Right renal cortex interstitium (tissue), 3 donors: ENCODE results near the gene NTM. TPM values are rescaled to one million over a fixed set of nuclear protein-coding genes. Genes with fewer than 3 reads are reported as not detected.
"Not testable (repeated sequence)": the region's sequence is repeated elsewhere in the genome, so short reads cannot be mapped to it uniquely, and the experiment has no call there.

Experiments used
- DNase-seq, 3 donors: peaks; one replicate each; pipeline ENCODE4 v3.0.0-alpha.2; 2013; ENCODE audit warnings: low read depth in 3 of 3, low spot score in 2 of 3
- polyA plus RNA-seq, 3 donors: library from polyadenylated mRNA; unstranded; fragments of 120-200 nt; gene quantifications; one replicate each; pipeline ENCODE4 v1.2.1, GENCODE V29; 2013; ENCODE audit not compliant: insufficient read length in 3 of 3

Gene NTM
- polyA plus RNA-seq, 3 donors, result 30.5 to 43.6 (median 35.7) TPM

DNA sequence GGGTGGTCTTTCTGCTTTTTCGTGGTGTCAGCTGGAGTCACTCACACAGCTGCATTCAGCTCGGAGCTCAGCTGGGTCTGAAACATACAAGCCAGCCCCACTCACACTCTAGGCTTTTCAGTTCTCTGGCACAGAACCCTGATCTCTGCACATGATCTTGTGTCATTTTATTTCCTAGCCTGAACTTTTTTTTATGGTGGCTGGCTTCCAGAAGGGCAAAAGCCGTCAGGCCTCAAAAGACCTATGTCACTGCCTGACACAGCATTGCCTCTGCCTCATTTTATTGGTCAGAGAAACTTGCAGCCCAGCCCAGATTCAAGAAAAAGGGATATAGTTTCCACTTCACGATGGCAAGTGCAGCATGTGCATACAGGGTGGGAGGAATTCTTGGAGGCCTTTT lies 117.8 kb downstream of the NTM start:
- no peak for DNase-seq

DNA sequence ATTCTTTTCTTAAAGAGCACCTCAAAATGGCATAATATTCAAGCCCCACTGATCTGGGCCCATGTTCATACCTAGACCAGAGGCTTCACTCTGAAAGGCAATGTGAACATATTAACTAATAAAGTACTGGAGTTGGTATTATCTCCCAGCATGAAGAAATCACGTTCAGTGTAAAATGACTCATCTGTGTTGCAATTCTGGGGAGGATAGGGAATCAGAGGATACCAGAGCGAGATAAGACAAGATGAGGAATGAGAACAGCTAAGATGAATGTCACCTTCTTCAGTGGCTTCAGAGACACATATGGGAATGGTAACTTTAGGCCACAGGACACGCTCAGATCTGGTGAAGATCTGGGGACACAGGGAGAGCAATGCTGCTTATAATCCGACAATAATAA lies 121.1 kb downstream of the NTM start:
- no peak for DNase-seq

DNA sequence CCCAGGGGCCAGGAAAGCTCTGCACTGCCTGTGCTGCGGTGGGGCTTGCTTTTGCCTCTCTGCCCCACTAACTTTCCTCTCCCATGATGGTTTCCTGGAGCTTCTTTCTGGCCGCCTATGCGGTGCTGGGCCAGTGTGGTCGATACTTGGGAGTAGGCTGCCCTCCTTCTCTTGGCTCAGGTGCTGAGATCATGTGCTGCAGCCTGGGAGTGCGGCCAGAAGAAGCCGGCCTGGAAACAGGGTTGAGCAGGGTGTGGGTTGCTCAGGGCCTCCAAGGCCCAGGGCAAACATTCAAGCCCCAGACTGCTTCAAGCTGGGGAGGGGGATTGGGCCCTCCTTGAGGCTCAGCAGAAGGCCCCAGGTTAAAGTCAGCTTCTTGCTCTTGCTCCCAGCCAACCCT lies 125.0 kb downstream of the NTM start:
- no peak for DNase-seq

DNA sequence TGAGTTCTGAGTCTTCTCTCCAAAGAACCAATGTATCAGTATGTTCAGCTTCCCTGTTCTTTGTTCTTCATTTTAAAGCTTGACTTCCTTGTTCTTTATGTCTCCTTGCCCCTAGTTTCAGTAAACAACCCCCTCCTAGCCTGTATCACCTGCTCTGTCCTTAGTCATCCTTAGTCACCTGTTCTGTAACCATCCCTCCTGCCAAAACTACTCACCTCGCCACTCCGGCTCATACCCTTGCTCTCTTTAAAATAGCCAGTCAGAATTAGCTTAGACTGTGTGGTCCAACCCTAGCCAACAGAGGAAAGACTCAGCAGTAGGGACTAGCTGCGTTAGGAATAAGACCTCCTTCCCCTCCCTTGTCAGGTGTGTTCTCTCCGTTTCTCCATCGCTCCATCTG lies 127.3 kb downstream of the NTM start:
- DNase-seq, result not testable (repeated sequence)

DNA sequence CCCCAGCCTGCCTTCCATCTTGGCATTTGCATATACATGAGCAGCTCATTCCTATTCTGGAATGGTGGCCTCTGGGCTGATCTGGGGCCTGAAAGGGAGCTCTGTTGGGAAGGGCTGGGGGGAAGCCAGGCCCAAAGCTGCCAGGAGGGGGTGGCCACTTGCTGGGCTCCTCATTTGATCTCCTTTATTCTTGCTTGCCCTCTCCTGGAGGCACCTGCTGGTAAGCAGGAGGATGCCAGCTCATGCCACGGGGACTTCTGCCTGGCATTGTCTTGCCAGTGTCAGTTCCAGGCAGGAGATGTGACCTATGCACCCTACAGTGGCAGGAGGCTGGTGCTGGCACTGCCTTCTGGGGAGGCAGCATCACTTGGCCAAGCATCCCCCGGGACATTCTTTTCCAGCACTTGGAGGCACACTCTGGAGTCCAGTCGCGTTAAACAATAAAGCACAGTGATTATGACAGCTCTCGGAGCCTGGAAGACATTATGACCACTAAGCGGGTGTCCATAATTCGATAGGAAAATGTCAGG lies 128.3 kb downstream of the NTM start:
- no peak for DNase-seq

DNA sequence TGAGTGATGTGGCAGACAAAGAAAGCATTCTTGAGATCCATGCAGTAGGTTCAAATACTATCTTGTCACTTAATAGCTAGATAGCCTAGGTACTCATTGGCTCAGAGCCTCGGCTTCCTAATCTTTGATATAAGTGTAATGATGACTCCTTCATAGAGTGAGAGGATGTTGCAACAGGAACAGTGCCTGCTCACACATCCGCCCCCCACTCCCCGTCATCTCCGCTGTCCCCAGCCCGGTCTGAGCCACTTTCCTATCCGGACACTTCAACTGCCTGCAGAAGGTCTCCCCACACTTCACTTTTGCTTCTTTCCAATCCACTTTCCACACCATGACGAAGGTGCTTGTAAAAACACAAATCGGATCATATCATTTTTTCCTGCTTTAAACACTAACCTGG lies 128.8 kb downstream of the NTM start:
- no peak for DNase-seq

DNA sequence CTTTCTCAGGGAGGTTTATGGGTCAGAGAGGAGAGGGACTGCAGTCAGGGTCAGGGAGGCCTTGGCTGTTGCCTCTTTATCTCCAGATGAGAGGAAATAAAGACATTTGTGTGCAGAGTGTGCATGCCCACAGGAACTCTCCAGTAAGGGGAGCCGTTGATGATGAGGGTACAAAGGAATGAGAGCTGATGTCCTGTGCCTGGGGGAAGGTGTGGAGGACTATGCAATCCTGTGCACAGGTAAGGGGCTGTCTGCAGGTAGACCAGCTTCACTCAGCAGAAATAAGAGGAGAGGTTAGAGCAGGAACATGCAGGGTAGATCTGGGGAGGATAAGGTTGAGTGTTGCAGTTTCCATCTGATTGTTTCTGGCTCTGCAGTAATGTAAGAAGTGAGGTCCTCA lies 132.6 kb downstream of the NTM start:
- DNase-seq, result no peak

DNA sequence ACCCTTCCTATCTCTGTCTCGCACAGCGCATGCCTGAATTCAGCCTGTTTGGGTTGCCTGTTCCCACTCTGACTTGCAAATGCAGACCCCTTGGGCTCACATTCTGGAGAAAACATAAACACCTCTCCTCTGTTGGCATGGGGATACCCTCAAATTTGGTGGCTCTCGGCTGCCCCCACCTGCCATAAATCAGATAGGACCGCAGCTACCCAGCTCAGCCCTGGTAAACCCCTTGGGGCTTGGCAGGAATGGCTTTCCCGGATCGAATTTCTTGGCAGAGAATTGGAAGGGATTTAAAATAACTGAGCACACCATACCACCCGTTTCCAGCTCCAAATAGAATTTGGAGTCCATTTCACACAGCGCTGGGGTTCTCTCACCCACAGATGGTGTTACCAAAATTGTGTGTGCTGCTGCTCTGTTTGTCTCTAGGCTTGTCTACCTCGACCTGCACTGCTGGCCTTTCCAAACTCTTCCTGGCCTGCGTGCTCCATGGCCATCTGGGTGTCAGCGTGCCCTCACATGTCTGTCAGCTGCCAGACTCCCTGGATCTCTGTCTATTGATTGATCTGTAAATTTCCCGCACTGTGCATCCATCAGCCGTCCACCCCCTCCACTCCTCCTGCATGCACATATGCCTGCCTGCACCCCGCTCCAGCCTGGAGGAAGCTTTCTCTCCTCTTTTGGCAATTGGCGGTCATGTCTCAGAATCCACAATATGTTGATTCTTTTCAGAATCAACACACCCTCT lies 134.0 kb downstream of the NTM start:
- no peak for DNase-seq

DNA sequence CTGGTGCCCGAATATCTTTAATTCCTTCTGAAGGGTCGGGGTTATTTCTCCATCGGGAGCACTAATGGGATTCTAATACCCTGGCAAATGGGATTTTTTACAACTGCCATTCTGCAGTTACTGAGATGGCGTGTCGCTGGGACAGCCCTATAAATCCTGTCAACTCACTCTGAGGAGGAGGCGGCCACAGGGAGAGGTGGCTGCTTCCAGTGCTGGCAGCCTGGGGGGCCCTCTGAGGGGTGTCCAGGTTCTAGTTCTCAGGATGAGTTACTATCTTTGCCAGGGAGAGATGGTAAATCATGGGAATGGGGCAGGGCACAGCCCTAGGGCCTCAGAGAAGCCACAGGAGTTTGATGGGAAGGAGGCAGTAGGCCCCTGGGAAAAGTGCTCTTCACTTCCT lies 135.9 kb downstream of the NTM start:
- DNase-seq, result no peak

DNA sequence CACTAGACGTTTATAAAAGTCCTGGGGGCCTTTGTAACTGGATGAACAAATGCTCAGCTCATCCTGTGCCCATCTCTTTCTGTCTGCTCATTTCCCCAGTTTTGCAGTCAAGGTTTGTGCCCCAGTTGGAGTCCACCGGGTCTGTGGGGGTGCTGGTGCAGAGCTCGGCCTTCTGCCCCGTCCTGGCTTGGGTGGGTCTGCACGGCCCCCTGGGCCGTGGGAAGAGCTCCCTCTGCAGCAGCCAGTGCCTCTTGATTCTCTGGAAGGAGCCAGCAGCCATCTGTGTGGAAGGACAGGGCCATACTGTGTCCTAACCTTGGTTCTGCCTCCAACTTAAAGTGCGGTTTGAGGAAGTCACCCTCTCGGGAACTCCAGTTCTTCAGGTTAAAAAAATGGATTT lies 140.2 kb downstream of the NTM start:
- DNase-seq, result no peak

DNA sequence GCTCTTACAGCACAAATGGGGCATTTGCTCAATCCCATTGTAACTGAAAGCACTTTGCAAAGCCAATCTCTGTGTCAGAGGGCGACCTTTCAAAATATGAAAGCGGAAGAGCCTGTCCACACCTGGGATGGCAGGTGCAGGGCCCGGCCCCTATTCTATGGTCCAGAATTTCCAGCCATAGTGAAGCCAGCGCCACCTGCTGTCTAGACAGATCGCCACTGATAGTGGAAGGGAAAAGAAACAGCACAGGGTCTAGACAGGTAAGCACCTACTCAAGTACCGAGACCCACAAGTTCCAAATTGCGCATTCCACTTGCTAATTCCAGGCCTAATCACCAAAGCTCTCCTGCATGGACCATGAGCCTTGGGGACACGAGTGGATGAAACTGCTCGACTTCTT lies 141.4 kb downstream of the NTM start:
- no peak for DNase-seq

DNA sequence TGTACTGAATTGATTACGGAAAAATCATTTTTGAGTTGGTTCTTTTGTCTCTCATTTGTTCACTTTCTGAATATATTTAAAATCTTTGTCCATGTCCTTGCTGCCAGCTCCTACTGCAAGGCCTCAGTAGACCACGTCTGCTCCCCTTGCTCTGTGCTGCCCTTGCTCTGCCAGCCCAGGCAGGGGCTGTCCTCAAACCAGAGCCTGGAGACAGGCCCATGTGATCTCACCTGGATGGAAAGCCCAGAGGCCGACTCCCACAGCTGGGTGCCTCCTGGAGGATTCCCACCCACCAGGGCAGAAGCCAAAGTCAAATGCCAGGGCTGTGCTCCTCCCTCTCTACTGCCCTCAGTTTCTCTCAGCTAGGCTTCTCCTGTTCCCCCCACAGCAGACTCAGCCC lies 141.8 kb downstream of the NTM start:
- DNase-seq, result no peak

DNA sequence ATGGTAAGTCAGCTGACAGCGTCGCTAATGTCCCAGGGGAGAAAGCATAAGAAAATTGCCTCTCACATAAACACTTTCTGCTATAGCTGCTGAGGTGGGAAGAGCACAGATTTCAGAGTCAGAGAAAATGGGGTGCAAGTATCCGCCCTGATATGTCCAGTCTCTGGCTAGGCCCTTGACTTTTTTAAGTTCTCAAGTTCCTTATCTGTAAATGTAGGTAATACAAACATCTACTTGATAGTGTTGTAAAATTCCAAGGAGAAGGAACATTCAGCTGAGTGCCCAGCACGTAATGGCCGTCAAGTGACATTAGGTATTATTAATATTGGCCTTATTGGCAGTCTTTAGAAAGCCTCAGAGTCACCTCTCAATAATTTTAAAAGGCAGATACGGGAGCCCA lies 143.6 kb downstream of the NTM start:
- DNase-seq, result no peak

DNA sequence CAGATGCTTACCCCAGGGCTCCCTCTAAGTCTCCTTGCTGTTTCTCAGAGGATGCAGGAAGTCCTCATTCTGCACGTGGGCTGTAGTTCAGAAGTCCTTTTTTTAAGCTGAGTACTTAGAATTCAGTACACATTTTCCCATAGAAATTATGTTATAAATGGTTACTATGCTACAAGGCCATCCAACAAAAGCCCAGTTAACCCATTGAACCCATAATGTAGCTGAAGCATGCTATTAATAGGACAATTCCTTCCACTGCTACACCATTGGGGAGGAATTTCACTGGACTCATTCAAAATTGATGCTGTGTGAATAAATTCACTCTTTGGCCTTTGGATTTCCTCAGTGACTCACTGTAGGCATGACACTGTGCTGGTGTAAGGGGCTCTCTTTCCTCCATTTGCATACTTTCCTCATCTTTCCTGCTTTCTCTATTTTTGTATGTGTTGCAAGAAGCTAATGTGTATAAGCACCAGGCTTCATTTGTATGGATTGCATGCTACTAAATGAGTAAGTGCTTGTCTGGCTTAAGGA lies 148.0 kb downstream of the NTM start:
- no peak for DNase-seq

DNA sequence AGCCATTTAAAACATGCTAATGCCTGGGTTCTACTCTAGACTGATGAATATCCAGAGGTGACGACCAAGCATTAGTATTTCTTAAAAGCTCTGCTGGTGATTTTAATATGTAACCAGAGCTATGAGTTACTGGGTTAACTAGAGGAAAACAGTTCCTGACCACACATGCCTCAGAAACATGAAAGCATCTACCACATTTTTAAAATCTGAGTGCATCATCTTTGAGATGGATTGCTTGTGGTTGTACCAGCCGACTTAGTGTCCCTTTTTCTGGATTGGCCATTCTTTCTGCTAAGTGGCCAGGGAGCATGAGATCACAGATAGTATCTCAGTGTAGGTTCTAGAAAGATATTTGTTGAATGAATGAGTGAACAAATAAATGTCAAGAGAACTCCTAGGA lies 152.4 kb downstream of the NTM start:
- DNase-seq, result no peak

DNA sequence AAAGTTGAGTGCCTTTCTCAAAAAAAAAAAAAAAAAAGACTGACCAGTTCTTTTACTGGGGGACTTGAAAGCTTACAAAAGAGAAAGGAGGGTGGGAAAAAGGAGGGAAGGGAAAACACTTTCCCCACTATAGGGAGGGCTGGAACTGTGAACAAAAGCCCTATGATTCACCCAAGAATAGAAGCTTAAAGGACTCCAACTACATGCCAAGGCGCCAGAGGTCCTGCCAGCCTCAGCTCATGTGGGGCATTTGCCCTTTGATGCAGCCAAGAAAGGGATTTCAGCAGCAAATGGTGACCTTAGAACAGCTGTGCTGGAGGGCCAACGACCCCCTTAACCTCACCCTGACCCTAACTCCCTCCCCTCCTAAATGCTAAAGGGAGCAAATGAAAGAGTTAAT lies 160.0 kb downstream of the NTM start:
- DNase-seq, result no peak

DNA sequence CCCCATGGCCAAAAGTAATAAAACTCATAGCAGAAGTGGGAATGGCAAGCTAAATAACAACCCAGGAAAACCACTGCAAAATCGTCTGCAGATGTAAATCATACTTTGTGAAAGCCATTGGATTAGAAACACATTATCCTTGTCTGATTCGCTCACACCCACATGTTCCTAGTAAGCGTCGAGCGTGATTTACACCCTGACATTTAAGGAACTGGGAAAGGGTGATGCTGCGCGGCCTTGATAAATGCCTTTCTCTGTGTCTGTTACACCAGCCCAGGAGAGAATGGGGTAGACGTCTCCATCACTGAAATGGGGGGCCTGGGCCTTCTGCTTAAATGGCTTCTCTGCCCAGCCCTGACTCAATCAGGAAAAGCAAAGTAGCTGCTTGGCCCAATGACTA lies 162.7 kb downstream of the NTM start:
- DNase-seq, result no peak

DNA sequence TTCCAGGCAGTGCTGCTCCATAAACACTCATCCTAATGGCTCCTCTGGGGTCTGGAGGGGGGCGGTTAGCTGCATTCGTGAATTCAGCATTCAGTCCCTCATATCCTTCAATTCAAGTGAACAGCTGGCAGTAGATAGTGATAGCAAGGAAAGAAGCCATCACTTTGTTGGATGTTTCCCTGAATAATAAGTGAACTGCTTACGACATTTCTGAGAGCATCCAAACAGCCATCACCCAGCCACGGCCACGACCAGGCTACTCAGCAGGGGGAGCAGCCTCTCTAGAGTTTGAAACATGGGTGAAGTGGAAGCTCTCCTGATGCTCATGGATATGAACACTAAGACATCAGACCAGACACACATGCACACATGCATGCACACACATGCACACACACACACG lies 163.6 kb downstream of the NTM start:
- no peak for DNase-seq

DNA sequence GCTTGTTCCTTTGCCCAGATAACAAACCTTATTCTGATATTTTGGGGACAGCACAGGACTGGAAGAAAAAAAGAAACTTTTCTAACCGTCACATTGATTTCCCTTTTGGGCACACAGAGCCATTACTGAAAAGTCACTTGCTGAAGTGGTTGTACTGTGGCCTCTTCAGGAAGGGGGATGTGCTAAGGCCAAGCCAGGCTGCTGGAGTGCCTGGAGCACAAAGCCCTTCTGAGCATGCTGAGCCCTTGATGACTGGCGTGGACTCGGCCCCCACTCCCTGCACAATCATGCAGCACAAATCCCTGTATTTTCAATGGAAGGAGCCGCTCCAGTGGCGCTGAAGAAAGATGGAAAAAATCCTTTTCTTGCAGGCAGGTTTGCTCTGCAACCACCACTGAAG lies 164.2 kb downstream of the NTM start:
- no peak for DNase-seq

DNA sequence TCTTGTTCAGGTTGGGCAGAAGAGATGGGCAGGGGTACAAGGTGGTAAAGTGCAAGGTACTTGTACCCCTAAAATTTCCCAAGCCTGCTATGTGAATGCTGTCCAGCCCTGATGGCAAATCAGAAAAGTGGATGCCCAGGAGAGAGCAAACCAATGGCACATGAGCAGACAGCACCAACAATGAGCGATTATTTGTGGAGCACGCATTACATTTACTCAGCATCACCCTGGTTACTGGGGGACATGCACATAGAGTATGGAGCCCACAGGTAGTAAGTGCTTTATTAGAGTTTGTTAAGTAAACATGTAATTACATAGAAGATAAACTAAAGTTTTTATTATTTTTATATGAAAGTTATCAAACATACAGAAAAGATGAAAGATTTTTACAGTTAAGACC lies 165.7 kb downstream of the NTM start:
- no peak for DNase-seq

DNA sequence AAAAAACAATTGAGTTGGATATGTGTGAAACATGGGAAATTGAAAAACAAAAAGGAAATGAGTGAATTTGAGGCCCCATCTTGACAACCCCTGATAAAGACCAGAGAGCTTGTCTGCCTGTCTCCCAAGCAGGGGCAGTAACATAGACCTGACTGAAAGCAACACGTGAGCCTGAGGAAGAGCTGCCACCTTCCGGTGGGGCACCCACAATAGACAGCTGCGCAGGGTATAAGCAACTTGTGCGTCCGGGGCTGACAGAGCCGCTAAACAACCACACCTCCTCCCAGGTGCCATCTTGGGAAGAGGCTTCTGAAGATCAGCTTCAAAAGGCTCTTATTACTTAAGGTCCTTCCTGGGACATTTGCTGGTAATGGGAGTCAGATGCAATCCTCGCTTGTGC lies 166.8 kb downstream of the NTM start:
- DNase-seq, result no peak

DNA sequence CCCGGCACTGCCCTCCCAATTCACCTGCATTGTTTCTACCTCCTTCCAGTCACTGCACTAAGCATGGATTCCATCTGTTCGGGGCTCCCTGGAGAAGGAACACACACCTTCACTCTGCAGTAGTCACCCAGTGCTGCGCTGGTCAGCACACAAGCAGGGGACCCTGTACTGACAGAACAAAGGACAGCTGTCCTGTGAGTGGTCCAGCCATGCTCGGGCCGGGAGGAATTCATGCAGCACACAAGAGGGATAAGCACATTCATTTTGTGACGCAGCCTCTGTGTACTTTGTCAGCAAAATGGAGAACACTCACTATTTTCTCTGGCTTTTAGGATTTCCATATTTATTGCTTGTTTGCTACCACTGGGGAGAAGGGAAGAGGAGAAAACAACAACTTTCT lies 167.3 kb downstream of the NTM start:
- DNase-seq, result no peak

DNA sequence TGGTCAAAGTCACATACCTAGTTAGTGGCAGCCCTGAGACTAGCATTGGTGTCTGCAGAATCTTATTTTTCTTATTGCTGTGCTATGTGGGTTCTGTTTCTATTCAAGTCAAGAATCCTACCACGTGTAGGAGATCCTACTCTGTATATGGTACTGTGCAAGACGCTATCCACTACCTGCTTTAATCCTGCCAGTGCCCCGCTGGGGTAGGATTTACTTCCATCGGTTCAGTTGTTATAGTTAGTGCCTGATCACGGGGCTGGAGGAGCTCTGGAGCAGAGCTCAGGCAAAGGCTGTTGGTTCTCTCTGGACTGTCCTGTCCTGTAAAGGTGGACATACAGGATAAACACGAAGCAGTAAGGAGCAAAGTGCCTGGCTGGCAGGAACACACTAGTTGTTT lies 167.9 kb downstream of the NTM start:
- no peak for DNase-seq
